ENCODE measurements around the gene ATP10B. TPM values are rescaled to one million over a fixed set of nuclear protein-coding genes. Genes with fewer than 3 reads are reported as not detected.
A peak's percentile ranks its signal among the peaks of the same experiment; 100 is the strongest.

Gene ATP10B
- total RNA-seq, 2 donors from 2014 or later: 1.3 to 2.1 TPM

DNA sequence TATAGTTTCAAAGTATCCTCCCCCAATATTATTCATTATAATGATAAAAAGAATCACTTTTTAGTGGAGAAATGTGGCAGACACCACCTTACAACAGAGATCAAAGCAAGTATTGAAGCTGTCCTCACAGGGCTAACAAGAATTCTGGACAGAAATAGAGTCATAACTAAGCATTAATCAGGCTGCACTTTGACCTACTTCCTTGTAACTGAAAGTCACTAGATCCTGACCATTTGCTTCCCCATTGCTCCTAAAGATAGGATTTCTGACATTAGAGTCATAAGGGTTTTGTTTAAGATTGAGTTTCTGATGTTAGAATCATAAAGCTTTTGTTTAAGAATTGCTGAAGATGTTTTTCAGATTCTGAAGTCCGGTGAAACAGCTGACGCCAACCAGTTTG is 159.7 kb downstream of the ATP10B start:
- H3K27me3 ChIP-seq: no peaks in the 10 kb centered on the region
- no peak for TF ChIP-seq POLR2A (IDR thresholded peaks at IDR 0.05)
- TF ChIP-seq, protein P1, sequence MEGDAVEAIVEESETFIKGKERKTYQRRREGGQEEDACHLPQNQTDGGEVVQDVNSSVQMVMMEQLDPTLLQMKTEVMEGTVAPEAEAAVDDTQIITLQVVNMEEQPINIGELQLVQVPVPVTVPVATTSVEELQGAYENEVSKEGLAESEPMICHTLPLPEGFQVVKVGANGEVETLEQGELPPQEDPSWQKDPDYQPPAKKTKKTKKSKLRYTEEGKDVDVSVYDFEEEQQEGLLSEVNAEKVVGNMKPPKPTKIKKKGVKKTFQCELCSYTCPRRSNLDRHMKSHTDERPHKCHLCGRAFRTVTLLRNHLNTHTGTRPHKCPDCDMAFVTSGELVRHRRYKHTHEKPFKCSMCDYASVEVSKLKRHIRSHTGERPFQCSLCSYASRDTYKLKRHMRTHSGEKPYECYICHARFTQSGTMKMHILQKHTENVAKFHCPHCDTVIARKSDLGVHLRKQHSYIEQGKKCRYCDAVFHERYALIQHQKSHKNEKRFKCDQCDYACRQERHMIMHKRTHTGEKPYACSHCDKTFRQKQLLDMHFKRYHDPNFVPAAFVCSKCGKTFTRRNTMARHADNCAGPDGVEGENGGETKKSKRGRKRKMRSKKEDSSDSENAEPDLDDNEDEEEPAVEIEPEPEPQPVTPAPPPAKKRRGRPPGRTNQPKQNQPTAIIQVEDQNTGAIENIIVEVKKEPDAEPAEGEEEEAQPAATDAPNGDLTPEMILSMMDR (IDR thresholded peaks at IDR 0.05): no peak
- intact Hi-C loops (cut with DNase I): no loop called here
- H3K4me1 ChIP-seq: no peaks in the 10 kb centered on the region
- H3K4me3 ChIP-seq: no peak overlapping the region
- no peak for DNase-seq
- WGBS, 2 donors: 83 to 97% methylated on average over 2 of the region's 2 CpGs
- H3K9me3 ChIP-seq: no peaks in the 10 kb centered on the region
- no peak overlapping the region for H3K27ac ChIP-seq
- ATAC-seq: no peak
- no peaks in the 10 kb centered on the region for H3K36me3 ChIP-seq (replicated peaks in 1 of 2; ENCODE audit: insufficient read depth in 1 of 2, low read depth in 2 of 2)

DNA sequence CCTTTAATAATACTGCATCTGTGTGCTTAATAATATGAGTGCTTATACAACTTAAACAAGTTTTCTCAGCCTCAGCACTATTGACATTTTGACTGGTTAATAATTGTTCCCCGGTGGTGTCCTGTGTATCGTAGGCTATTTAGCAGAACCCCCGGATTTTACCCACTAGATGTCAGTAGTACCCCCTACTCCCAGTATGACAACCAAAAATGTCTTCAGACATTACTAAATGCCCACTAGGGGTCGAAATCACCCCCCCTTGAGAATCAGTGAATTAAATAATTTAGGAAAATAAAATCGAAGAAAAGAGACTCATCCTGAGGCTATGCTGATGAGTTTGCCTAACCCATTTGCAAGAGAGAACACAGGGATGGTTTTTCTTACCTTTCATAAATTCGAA is 166.3 kb downstream of the ATP10B start:
- no peak for TF ChIP-seq POLR2A (IDR thresholded peaks at IDR 0.05)
- TF ChIP-seq, protein P1 (IDR thresholded peaks at IDR 0.05): peak in 4 of 7 experiments; percentile 19 to 43 (median 30)
- 26 to 29% methylated on average over 6 of the region's 6 CpGs for WGBS, 2 donors
- H3K4me3 ChIP-seq: no peak overlapping the region
- H3K27me3 ChIP-seq: no peaks in the 10 kb centered on the region
- peaks cover 13% of the 10 kb centered on the region for H3K4me1 ChIP-seq
- no peaks in the 10 kb centered on the region for H3K36me3 ChIP-seq (replicated peaks in 1 of 2; ENCODE audit: insufficient read depth in 1 of 2, low read depth in 2 of 2)
- peak; percentile 8 for ATAC-seq
- intact Hi-C loops (cut with DNase I): no loop called here
- no peak overlapping the region for H3K27ac ChIP-seq
- DNase-seq: no peak
- H3K9me3 ChIP-seq: no peaks in the 10 kb centered on the region

DNA sequence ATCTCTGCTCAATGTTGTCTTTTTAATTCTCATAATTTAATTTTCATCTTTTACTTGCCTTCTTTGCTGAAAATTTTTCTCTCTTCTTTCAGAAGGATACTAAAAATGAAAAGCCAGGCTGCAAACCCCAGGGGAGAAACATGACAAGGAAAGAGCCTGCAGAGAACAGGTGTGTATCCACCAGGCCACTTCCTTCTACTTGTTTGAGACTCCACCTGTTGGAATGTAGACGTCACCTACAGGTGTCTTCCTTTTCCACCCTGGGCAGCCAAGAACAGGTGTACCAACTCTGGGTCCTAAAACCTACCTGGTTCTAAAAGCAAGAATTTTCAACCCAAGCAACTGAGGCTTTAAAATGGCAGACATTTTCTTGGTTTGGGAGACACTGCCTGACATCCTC is 166.8 kb downstream of the ATP10B start:
- Histone ChIP-seq H3K9me3 (no peaks in the 10 kb centered on the region), H3K4me3 (no peak overlapping the region), H3K27ac (no peak overlapping the region), H3K4me1 (peaks cover 13% of the 10 kb centered on the region), H3K36me3 (replicated peaks in 1 of 2; ENCODE audit: insufficient read depth in 1 of 2, low read depth in 2 of 2) (no peaks in the 10 kb centered on the region), H3K27me3 (no peaks in the 10 kb centered on the region)
- DNase-seq (peak; percentile 20 to 76 (median 54)), ATAC-seq (peak; percentile 94)
- intact Hi-C loops (cut with DNase I): no loop called here
- peak in 2 of 3 donors; percentile 26 to 38 for TF ChIP-seq POLR2A (IDR thresholded peaks at IDR 0.05)
- TF ChIP-seq, protein P1 (IDR thresholded peaks at IDR 0.05): no peak
- 9 to 18% methylated on average over 1 of the region's 1 CpG for WGBS, 2 donors

DNA sequence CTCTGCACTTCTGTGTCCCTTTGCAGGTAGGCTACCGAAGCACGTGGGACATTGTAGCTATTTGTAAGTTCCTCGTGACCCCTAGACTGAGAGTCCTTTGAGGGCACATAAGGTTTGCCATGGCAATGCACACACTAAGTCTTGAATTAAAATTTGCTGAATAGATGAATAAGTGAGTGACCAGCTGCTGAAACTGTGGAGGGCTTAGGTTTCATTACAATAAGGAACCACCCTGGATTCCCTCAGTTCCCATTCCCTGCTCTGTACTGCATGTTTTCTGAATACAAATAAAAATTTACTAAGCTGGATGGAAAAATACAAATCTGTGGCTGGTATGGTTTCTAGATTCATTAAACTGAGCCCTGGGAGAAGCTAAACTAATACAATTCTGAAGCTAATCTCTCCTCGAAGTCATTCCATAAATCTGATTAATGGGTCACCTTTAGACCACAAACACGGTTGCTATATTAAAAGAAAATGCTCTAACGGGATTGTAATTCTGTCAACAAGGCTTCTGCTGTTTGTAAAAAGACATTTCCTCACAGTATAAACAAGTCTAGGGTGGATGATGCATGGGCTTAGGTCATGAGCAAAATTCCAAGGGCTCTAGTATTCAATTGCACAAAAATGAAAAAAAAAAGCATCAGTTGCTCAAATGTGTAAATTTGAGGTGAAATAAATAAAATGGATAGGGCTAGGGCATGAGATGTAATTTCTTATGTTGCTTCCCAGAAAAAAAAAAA is 172.3 kb downstream of the ATP10B start:
- Histone ChIP-seq H3K36me3 (replicated peaks in 1 of 2; ENCODE audit: insufficient read depth in 1 of 2, low read depth in 2 of 2) (no peaks in the 10 kb centered on the region), H3K27me3 (no peaks in the 10 kb centered on the region), H3K4me3 (no peak overlapping the region), H3K27ac (no peak overlapping the region), H3K9me3 (no peaks in the 10 kb centered on the region), H3K4me1 (peaks cover 12% of the 10 kb centered on the region)
- TF ChIP-seq, protein P1 (IDR thresholded peaks at IDR 0.05): no peak
- no peak for TF ChIP-seq POLR2A (IDR thresholded peaks at IDR 0.05)
- DNase-seq (no peak), ATAC-seq (no peak)
- intact Hi-C loops (cut with DNase I): no loop called here
- WGBS, 2 donors: 59 to 65% methylated on average over 6 of the region's 6 CpGs

DNA sequence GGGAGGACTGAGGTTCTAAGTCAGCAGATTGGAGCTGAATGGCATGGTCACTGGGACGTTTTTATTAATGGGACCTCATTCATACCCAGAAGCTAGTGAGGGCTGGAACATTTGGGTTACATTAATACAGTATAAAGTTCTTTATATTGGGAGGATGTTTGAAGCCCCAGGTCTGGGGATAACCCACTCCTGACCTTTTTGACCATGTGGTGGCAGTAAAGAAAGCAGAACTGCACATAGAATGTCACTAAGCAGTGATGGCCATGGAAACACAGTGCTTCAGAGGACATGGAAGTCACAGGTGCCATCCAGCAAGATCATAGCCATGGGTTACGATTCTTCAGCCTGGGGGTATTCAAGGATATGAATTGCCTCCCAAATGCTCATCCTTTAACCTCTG is 176.0 kb downstream of the ATP10B start:
- DNase-seq (no peak), ATAC-seq (no peak)
- TF ChIP-seq, protein P1 (IDR thresholded peaks at IDR 0.05): peak in 1 of 7 experiments; percentile 4
- no peak for TF ChIP-seq POLR2A (IDR thresholded peaks at IDR 0.05)
- H3K36me3 ChIP-seq (replicated peaks in 1 of 2; ENCODE audit: insufficient read depth in 1 of 2, low read depth in 2 of 2): no peaks in the 10 kb centered on the region
- intact Hi-C loops (cut with DNase I): no loop called here
- no peak overlapping the region for H3K27ac ChIP-seq
- no peak overlapping the region for H3K4me3 ChIP-seq
- H3K9me3 ChIP-seq: no peaks in the 10 kb centered on the region
- 73 to 89% methylated on average over 2 of the region's 2 CpGs for WGBS, 2 donors
- H3K27me3 ChIP-seq: no peaks in the 10 kb centered on the region
- peaks cover 4% of the 10 kb centered on the region for H3K4me1 ChIP-seq
